ENCODE measurements around the gene PRG2.
"Not testable (repeated sequence)": the region's sequence is repeated elsewhere in the genome, so short reads cannot be mapped to it uniquely, and the experiment has no call there.

The PRG2 gene

GRCh38 chr11:57347336-57347735, 43.1 kb downstream of the PRG2 start:
- DNase-seq (ENCODE audit: low spot score), result no peak

- DNase-seq (ENCODE audit: low spot score), result peak; percentile 73
Measured at GRCh38 chr11:57345555-57346211, 44.8 kb downstream of the PRG2 start.

- no peak for DNase-seq (ENCODE audit: low spot score)
Measured at GRCh38 chr11:57344826-57345225, 45.6 kb downstream of the PRG2 start.

- DNase-seq (ENCODE audit: low spot score), result no peak
Measured at GRCh38 chr11:57343825-57344224, 46.6 kb downstream of the PRG2 start.

GRCh38 chr11:57342702-57343101, 47.7 kb downstream of the PRG2 start:
- DNase-seq (ENCODE audit: low spot score), result no peak

- no peak for DNase-seq (ENCODE audit: low spot score)
Measured at GRCh38 chr11:57341250-57341808, 49.1 kb downstream of the PRG2 start.

- DNase-seq (ENCODE audit: low spot score), result no peak
Measured at GRCh38 chr11:57340039-57340615, 50.3 kb downstream of the PRG2 start.

GRCh38 chr11:57339328-57339727, 51.1 kb downstream of the PRG2 start:
- DNase-seq (ENCODE audit: low spot score), result no peak

- DNase-seq (ENCODE audit: low spot score), result no peak
Measured at GRCh38 chr11:57338142-57338541, 52.3 kb downstream of the PRG2 start, which contains the start of gene P2RX3. TSS of gene P2RX3 (plus strand) at chr11:57338352. CDS start at chr11:57338551, 199 bp downstream.

- DNase-seq (ENCODE audit: low spot score), result not testable (repeated sequence)
Measured at GRCh38 chr11:57336856-57337255, 53.6 kb downstream of the PRG2 start.
